Ramos (cell line): ENCODE measurements around the gene ENSA.
"Not testable (repeated sequence)": the region's sequence is repeated elsewhere in the genome, so short reads cannot be mapped to it uniquely, and the experiment has no call there.

ENCODE experiments used
- in situ Hi-C: fragments of 300-500 bp; cut with MboI; formaldehyde crosslinking; loops from one replicate; pipeline ENCODE4 v1.14.3; 2022; ENCODE audit warnings: low sequenced_read_pairs; ENCODE audit not compliant: unreplicated experiment

The ENSA gene

GRCh38 chr1:150629115-150629928 is at the start of gene ENSA:
TSS of gene ENSA (minus strand) at chr1:150629612. CDS start at chr1:150629470, 142 bp downstream.
- in situ Hi-C loops: no loop called here

- in situ Hi-C loops: no loop called here
Observed at GRCh38 chr1:150678988-150679387, 49.6 kb upstream of the ENSA start.

- in situ Hi-C loops: no loop called here
Observed at GRCh38 chr1:150674881-150675280, 45.5 kb upstream of the ENSA start.

- in situ Hi-C loops: no loop called here
Observed at GRCh38 chr1:150663321-150663720, 33.9 kb upstream of the ENSA start.

GRCh38 chr1:150662811-150663210 is 33.4 kb upstream of the ENSA start:
- in situ Hi-C loops: no loop called here

- in situ Hi-C loops: no loop called here
Observed at GRCh38 chr1:150661156-150661555, 31.7 kb upstream of the ENSA start.

- in situ Hi-C loops: no loop called here
Observed at GRCh38 chr1:150660584-150660983, 31.2 kb upstream of the ENSA start.

- in situ Hi-C loops: not testable (repeated sequence)
Observed at GRCh38 chr1:150657064-150657463, 27.7 kb upstream of the ENSA start.

- in situ Hi-C loops: not testable (repeated sequence)
Observed at GRCh38 chr1:150654635-150655034, 25.2 kb upstream of the ENSA start.

- in situ Hi-C loops: no loop called here
Observed at GRCh38 chr1:150650193-150650592, 20.8 kb upstream of the ENSA start.

GRCh38 chr1:150649441-150650075 is 20.1 kb upstream of the ENSA start:
- in situ Hi-C loops: no loop called here

- in situ Hi-C loops: no loop called here
Observed at GRCh38 chr1:150642296-150642695, 12.9 kb upstream of the ENSA start.

GRCh38 chr1:150641126-150641815 is 11.9 kb upstream of the ENSA start:
- in situ Hi-C loops: not testable (repeated sequence)

GRCh38 chr1:150638430-150638829 is 9.0 kb upstream of the ENSA start:
- in situ Hi-C loops: not testable (repeated sequence)

- in situ Hi-C loops: not testable (repeated sequence)
Observed at GRCh38 chr1:150634839-150635622, 5.6 kb upstream of the ENSA start.

GRCh38 chr1:150628766-150629114 is 672 bp downstream of the ENSA start:
- in situ Hi-C loops: no loop called here

- in situ Hi-C loops: no loop called here
Observed at GRCh38 chr1:150627826-150628410, 1.5 kb downstream of the ENSA start.

- in situ Hi-C loops: no loop called here
Observed at GRCh38 chr1:150626150-150626549, 3.3 kb downstream of the ENSA start.

- in situ Hi-C loops: not testable (repeated sequence)
Observed at GRCh38 chr1:150624546-150624945, 4.9 kb downstream of the ENSA start.

- in situ Hi-C loops: not testable (repeated sequence)
Observed at GRCh38 chr1:150624134-150624533, 5.3 kb downstream of the ENSA start.
